GM19239 (cell line): Measurements from ENCODE around the gene GSAP.

ENCODE experiments used
- DNase-seq: peaks from one replicate; pipeline ENCODE4 v3.0.0; 2011; ENCODE audit warnings: low spot score; ENCODE audit not compliant: insufficient read length
- FAIRE-seq: peaks from 2 replicates; lab custom pipeline; 2011; peaks lifted over from hg19 to GRCh38; lab: Jason Lieb, UNC

Gene GSAP

GRCh38 chr7:77413128-77413527 lies 3.0 kb downstream of the GSAP start:
- DNase-seq (no peak), FAIRE-seq (peak; percentile 53)

GRCh38 chr7:77409739-77410547 lies 6.2 kb downstream of the GSAP start:
- DNase-seq: no peak
- FAIRE-seq: peak; percentile 52

- DNase-seq (no peak), FAIRE-seq (no peak)
These were observed 7.0 kb downstream of the GSAP start for GRCh38 chr7:77409005-77409738.

- DNase-seq: no peak
- FAIRE-seq: peak; percentile 64
These were observed 8.2 kb downstream of the GSAP start for GRCh38 chr7:77407906-77408305.

GRCh38 chr7:77406421-77406820 lies 9.7 kb downstream of the GSAP start:
- FAIRE-seq: no peak
- DNase-seq: no peak

GRCh38 chr7:77404641-77405040 lies 11.5 kb downstream of the GSAP start:
- DNase-seq: no peak
- FAIRE-seq: no peak

GRCh38 chr7:77403957-77404356 lies 12.2 kb downstream of the GSAP start:
- FAIRE-seq (peak; percentile 14), DNase-seq (no peak)

- DNase-seq: no peak
- FAIRE-seq: no peak
These were observed 13.3 kb downstream of the GSAP start for GRCh38 chr7:77402818-77403217.

- FAIRE-seq (peak; percentile 39), DNase-seq (no peak)
These were observed 15.1 kb downstream of the GSAP start for GRCh38 chr7:77401002-77401401.

GRCh38 chr7:77399816-77400215 lies 16.3 kb downstream of the GSAP start:
- FAIRE-seq (peak; percentile 60), DNase-seq (no peak)

GRCh38 chr7:77396894-77397547 lies 19.1 kb downstream of the GSAP start:
- FAIRE-seq (no peak), DNase-seq (no peak)

GRCh38 chr7:77395626-77396025 lies 20.5 kb downstream of the GSAP start:
- FAIRE-seq: no peak
- no peak for DNase-seq

- no peak for DNase-seq
- no peak for FAIRE-seq
These were observed 22.2 kb downstream of the GSAP start for GRCh38 chr7:77393954-77394353.

GRCh38 chr7:77393261-77393660 lies 22.9 kb downstream of the GSAP start:
- DNase-seq (peak; percentile 28), FAIRE-seq (peak; percentile 97)

GRCh38 chr7:77391230-77391629 lies 24.9 kb downstream of the GSAP start:
- DNase-seq (no peak), FAIRE-seq (peak; percentile 95)

- FAIRE-seq (no peak), DNase-seq (no peak)
These were observed 28.0 kb downstream of the GSAP start for GRCh38 chr7:77388055-77388641.

GRCh38 chr7:77386165-77386822 lies 29.9 kb downstream of the GSAP start:
- DNase-seq (no peak), FAIRE-seq (peak; percentile 54)

GRCh38 chr7:77383333-77383740 lies 32.8 kb downstream of the GSAP start:
- DNase-seq (no peak), FAIRE-seq (no peak)

- DNase-seq (no peak), FAIRE-seq (no peak)
These were observed 33.6 kb downstream of the GSAP start for GRCh38 chr7:77382532-77382931.

- DNase-seq: no peak
- FAIRE-seq: no peak
These were observed 37.6 kb downstream of the GSAP start for GRCh38 chr7:77378584-77378983.
